Dermis lymphatic vessel endothelial cell (primary cell): ENCODE measurements around the gene MGAT5B. TPM values are rescaled to one million over a fixed set of nuclear protein-coding genes. Genes with fewer than 3 reads are reported as not detected.

ENCODE experiments used
- total RNA-seq: library from RNA; depleted of rRNA; stranded (reverse); fragments of >200 nt; gene quantifications from 2 replicates; pipeline ENCODE4 v1.2.1, GENCODE V29; 2014

MGAT5B gene
- 0.22 and 0.26 TPM in 2 replicates for total RNA-seq

GRCh38 chr17:76868176-76868668, at the start of gene MGAT5B:
Gene MGAT5B (plus strand): TSS chr17:76868404. CDS start chr17:76869030, 626 bp downstream.

Other genes with a start within 250 kb of the MGAT5B start
- not detected in 2 replicates for gene ST6GALNAC1, start 224.6 kb upstream of the MGAT5B start, total RNA-seq
- 110 and 145 TPM in 2 replicates for gene MXRA7, start 157.4 kb upstream of the MGAT5B start, total RNA-seq
- gene JMJD6, start 141.8 kb upstream of the MGAT5B start, total RNA-seq = 11.6 and 13.7 TPM in 2 replicates
- 20.6 and 26.0 TPM in 2 replicates for gene METTL23, start 141.6 kb upstream of the MGAT5B start, total RNA-seq
- 146 and 228 TPM in 2 replicates for gene SRSF2, start 131.1 kb upstream of the MGAT5B start, total RNA-seq
- 24.3 and 34.8 TPM in 2 replicates for gene MFSD11, start 130.3 kb upstream of the MGAT5B start, total RNA-seq